Measurements from ENCODE around the gene FNIP2.

Gene FNIP2

GRCh38 chr4:158819942-158820786, 51.3 kb downstream of the FNIP2 start:
- no peak for TF ChIP-seq CEBPB (IDR thresholded peaks at IDR 0.05)
- no peak for TF ChIP-seq RAD21 (IDR thresholded peaks at IDR 0.05; ENCODE audit: low read depth)
- TF ChIP-seq NFIC (IDR thresholded peaks at IDR 0.05), result no peak
- TF ChIP-seq ZBTB7A (IDR thresholded peaks at IDR 0.05; ENCODE audit: low read depth), result no peak
- no peak for TF ChIP-seq TEAD4 (IDR thresholded peaks at IDR 0.05)
- no peak for TF ChIP-seq EP300 (IDR thresholded peaks at IDR 0.05; ENCODE audit: borderline replicate concordance)
- TF ChIP-seq REST (IDR thresholded peaks at IDR 0.05; ENCODE audit: low read depth), result no peak
- no peak for TF ChIP-seq TCF12 (IDR thresholded peaks at IDR 0.05; ENCODE audit: low read depth)
- no peak for TF ChIP-seq USF1 (IDR thresholded peaks at IDR 0.05)
- no peak for TF ChIP-seq YY1 (IDR thresholded peaks at IDR 0.05; ENCODE audit: low read depth)
- TF ChIP-seq CREB1 (IDR thresholded peaks at IDR 0.05; ENCODE audit: low read depth), result no peak
- no peak for TF ChIP-seq FOXM1 (IDR thresholded peaks at IDR 0.05; ENCODE audit: borderline replicate concordance, low read depth)
- TF ChIP-seq MAX (IDR thresholded peaks at IDR 0.05), result no peak
- no peak for TF ChIP-seq EGR1 (IDR thresholded peaks at IDR 0.05)
- no peak for TF ChIP-seq TAF1 (IDR thresholded peaks at IDR 0.05; ENCODE audit: low read depth)

GRCh38 chr4:158821228-158821971, 52.6 kb downstream of the FNIP2 start:
- TF ChIP-seq YY1 (IDR thresholded peaks at IDR 0.05; ENCODE audit: low read depth) (no peak), TAF1 (IDR thresholded peaks at IDR 0.05; ENCODE audit: low read depth) (no peak), TCF12 (IDR thresholded peaks at IDR 0.05; ENCODE audit: low read depth) (no peak), MAX (IDR thresholded peaks at IDR 0.05) (no peak)

- TF ChIP-seq CREB1 (IDR thresholded peaks at IDR 0.05; ENCODE audit: low read depth), result no peak
- no peak for TF ChIP-seq TAF1 (IDR thresholded peaks at IDR 0.05; ENCODE audit: low read depth)
- TF ChIP-seq MAX (IDR thresholded peaks at IDR 0.05), result no peak
- no peak for TF ChIP-seq EGR1 (IDR thresholded peaks at IDR 0.05)
- no peak for TF ChIP-seq YY1 (IDR thresholded peaks at IDR 0.05; ENCODE audit: low read depth)
- TF ChIP-seq FOXM1 (IDR thresholded peaks at IDR 0.05; ENCODE audit: borderline replicate concordance, low read depth), result no peak
- TF ChIP-seq CEBPB (IDR thresholded peaks at IDR 0.05), result no peak
- TF ChIP-seq NFIC (IDR thresholded peaks at IDR 0.05), result no peak
- TF ChIP-seq USF1 (IDR thresholded peaks at IDR 0.05), result no peak
- TF ChIP-seq REST (IDR thresholded peaks at IDR 0.05; ENCODE audit: low read depth), result no peak
- TF ChIP-seq ZBTB7A (IDR thresholded peaks at IDR 0.05; ENCODE audit: low read depth), result no peak
- TF ChIP-seq TCF12 (IDR thresholded peaks at IDR 0.05; ENCODE audit: low read depth), result no peak
- TF ChIP-seq EP300 (IDR thresholded peaks at IDR 0.05; ENCODE audit: borderline replicate concordance), result no peak
Observed at GRCh38 chr4:158822348-158822747, 53.5 kb downstream of the FNIP2 start.

- TF ChIP-seq YY1 (IDR thresholded peaks at IDR 0.05; ENCODE audit: low read depth) (no peak), TAF1 (IDR thresholded peaks at IDR 0.05; ENCODE audit: low read depth) (no peak), REST (IDR thresholded peaks at IDR 0.05; ENCODE audit: low read depth) (no peak), MAX (IDR thresholded peaks at IDR 0.05) (no peak), TEAD4 (IDR thresholded peaks at IDR 0.05) (no peak), EP300 (IDR thresholded peaks at IDR 0.05; ENCODE audit: borderline replicate concordance) (no peak), EGR1 (IDR thresholded peaks at IDR 0.05) (no peak), NFIC (IDR thresholded peaks at IDR 0.05) (no peak), TCF12 (IDR thresholded peaks at IDR 0.05; ENCODE audit: low read depth) (no peak), CREB1 (IDR thresholded peaks at IDR 0.05; ENCODE audit: low read depth) (no peak), ZBTB7A (IDR thresholded peaks at IDR 0.05; ENCODE audit: low read depth) (no peak), CEBPB (IDR thresholded peaks at IDR 0.05) (no peak), RAD21 (IDR thresholded peaks at IDR 0.05; ENCODE audit: low read depth) (no peak), FOXM1 (IDR thresholded peaks at IDR 0.05; ENCODE audit: borderline replicate concordance, low read depth) (no peak), USF1 (IDR thresholded peaks at IDR 0.05) (no peak)
Observed at GRCh38 chr4:158823461-158823873, 54.6 kb downstream of the FNIP2 start.
